HepG2 (cell line): Measurements from ENCODE around the gene PRSS48. TPM values are rescaled to one million over a fixed set of nuclear protein-coding genes. Genes with fewer than 3 reads are reported as not detected.

ENCODE experiments used
- ATAC-seq: fragments of 200-7000 bp; cut with Tn5 transposase; 3 replicates; pipeline ENCODE4 v1.9.1; 2020; ENCODE audit warnings: mild to moderate bottlenecking, moderate library complexity
- BruUV-seq: library from RNA; stranded (reverse); fragments of 400-500 nt; replicated peaks from 2 replicates; lab custom pipeline; 2021; lab: Mats Ljungman, UMichigan
- CTCF ChIA-PET: fragments of 300-600 bp; formaldehyde crosslinking; extraction: SDS; loops from one replicate; lab custom pipeline; 2021; ENCODE audit warnings: low total read pairs, inconsistent platforms, low intra/inter-chr PET ratio; lab: Yijun Ruan, JAX
- POLR2A ChIA-PET: fragments of 350-600 bp; sonication (Branson Sonifier 250); formaldehyde crosslinking; loops from one replicate; lab custom pipeline; 2020; ENCODE audit warnings: antibody characterized with exemption, inconsistent platforms; lab: Yijun Ruan, JAX
- DNase-seq: peaks from one replicate; pipeline ENCODE4 v3.0.0-alpha.2; 2015; ENCODE audit warnings: low spot score
- FAIRE-seq: peaks from 3 replicates; lab custom pipeline; 2011; peaks lifted over from hg19 to GRCh38; lab: Jason Lieb, UNC
- H2AFZ ChIP-seq: one replicate; pipeline ENCODE4 v1.6.1; 2011; ENCODE audit warnings: low read length, inconsistent platforms
- H3K27ac ChIP-seq: fragments of 300-600 bp; 3 replicates; pipeline ENCODE4 v1.8.0; 2011; ENCODE audit warnings: mixed run types, mild to moderate bottlenecking, mixed read lengths, low read length, inconsistent platforms; ENCODE audit not compliant: insufficient read depth; ENCODE audit errors: extremely low read length
- H3K27me3 ChIP-seq, 2 experiments: fragments of 200-600 bp in 1 of 2; 2 replicates in 1 of 2; 3 replicates in 1 of 2; pipeline versions ENCODE4 v1.6.0 to v1.8.0; 2011; ENCODE audit warnings: low read length in 2 of 2, mild to moderate bottlenecking in 2 of 2, moderate library complexity in 2 of 2, inconsistent platforms in 1 of 2; ENCODE audit not compliant: insufficient read depth in 2 of 2, control insufficient read depth in 1 of 2
- H3K36me3 ChIP-seq, 2 experiments: fragments of 200-600 bp in 1 of 2; replicated peaks in 1 of 2; 2 replicates in 1 of 2; 3 replicates in 1 of 2; pipeline versions ENCODE4 v1.5.1 to v1.8.0; 2011; ENCODE audit warnings: low read length in 2 of 2, inconsistent platforms in 1 of 2; ENCODE audit not compliant: insufficient read depth in 2 of 2, control insufficient read depth in 1 of 2
- H3K4me1 ChIP-seq: 2 replicates; pipeline ENCODE4 v1.5.1; 2012; ENCODE audit warnings: low read length, inconsistent platforms; ENCODE audit not compliant: insufficient read depth
- H3K4me2 ChIP-seq: 2 replicates; pipeline ENCODE4 v1.6.0; 2011; ENCODE audit warnings: low read depth, low read length, inconsistent platforms
- H3K4me3 ChIP-seq, 3 experiments: fragments of 200-600 bp in 1 of 3; sonication (generic), shearing (Covaris generic) in 1 of 3; replicated peaks in 1 of 3; 2 replicates each; pipeline ENCODE4 v1.5.1; 2011 to 2016; ENCODE audit warnings: low read length in 3 of 3, inconsistent platforms in 2 of 3, low read depth in 2 of 3, mild to moderate bottlenecking in 2 of 3, control low read depth in 1 of 3, mixed read lengths in 1 of 3; ENCODE audit not compliant: insufficient read depth in 1 of 3
- H3K79me2 ChIP-seq: one replicate; pipeline ENCODE4 v1.6.1; 2011; ENCODE audit warnings: low read length, inconsistent platforms; ENCODE audit not compliant: insufficient read depth
- H3K9ac ChIP-seq: 2 replicates; pipeline ENCODE4 v1.6.0; 2011; ENCODE audit warnings: mild to moderate bottlenecking, low read depth, low read length, inconsistent platforms; ENCODE audit not compliant: insufficient read depth
- H3K9me3 ChIP-seq: 2 replicates; pipeline ENCODE4 v1.5.1; 2012; ENCODE audit warnings: mild to moderate bottlenecking, low read length
- H4K20me1 ChIP-seq: 2 replicates; pipeline ENCODE4 v1.6.0; 2011; ENCODE audit warnings: inconsistent platforms, mild to moderate bottlenecking, low read length, moderate library complexity; ENCODE audit not compliant: insufficient read depth
- CSRNP1 ChIP-seq: sonication (generic); formaldehyde crosslinking; IDR thresholded peaks from 2 replicates; pipeline ENCODE4 v1.8.1; 2023; ENCODE audit warnings: mild to moderate bottlenecking, missing genetic modification reagents
- CSRNP2 ChIP-seq: sonication (generic); formaldehyde crosslinking; conservative IDR thresholded peaks from 2 replicates; pipeline ENCODE4 v1.8.0; 2022; ENCODE audit warnings: low read depth, missing genetic modification reagents
- DBP ChIP-seq: sonication (generic); formaldehyde crosslinking; IDR thresholded peaks from 2 replicates; pipeline ENCODE4 v1.4.0; 2020; ENCODE audit warnings: missing genetic modification reagents; ENCODE audit errors: not compliant biosample characterization
- MEF2D ChIP-seq: sonication (generic); formaldehyde crosslinking; IDR thresholded peaks from 2 replicates; pipeline ENCODE4 v1.5.1; 2020; ENCODE audit warnings: mild to moderate bottlenecking, missing genetic modification reagents
- RAD21 ChIP-seq: fragments of 450-650 bp; formaldehyde crosslinking; IDR thresholded peaks from 2 replicates; pipeline ENCODE4 v1.5.0; 2020; ENCODE audit warnings: mild to moderate bottlenecking
- ZBTB21 ChIP-seq: sonication (generic); formaldehyde crosslinking; IDR thresholded peaks from 2 replicates; pipeline ENCODE4 v1.4.0; 2020; ENCODE audit warnings: missing genetic modification reagents
- ZC3H13 ChIP-seq: sonication (generic); formaldehyde crosslinking; IDR thresholded peaks from 2 replicates; pipeline ENCODE4 v1.8.1; 2023; ENCODE audit warnings: mild to moderate bottlenecking, missing genetic modification reagents, moderate library complexity
- ZFP41 ChIP-seq: sonication (generic); formaldehyde crosslinking; IDR thresholded peaks from 2 replicates; pipeline ENCODE4 v1.4.0; 2020; ENCODE audit warnings: mild to moderate bottlenecking, missing genetic modification reagents, borderline replicate concordance
- ZMYM3 ChIP-seq: sonication (generic); formaldehyde crosslinking; IDR thresholded peaks from 2 replicates; pipeline ENCODE4 v1.5.1; 2020; ENCODE audit warnings: mild to moderate bottlenecking, missing genetic modification reagents
- ZNF564 ChIP-seq: sonication (generic); formaldehyde crosslinking; IDR thresholded peaks from 2 replicates; pipeline ENCODE4 v1.8.1; 2023; ENCODE audit warnings: mild to moderate bottlenecking, missing genetic modification reagents
- WGBS: methylation state at CpG from one replicate; pipeline ENCODE4 v1.1.6; 2017; ENCODE audit warnings: low lambda C conversion rate; 5-methylcytosine and 5-hydroxymethylcytosine counted together
- in situ Hi-C: cut with HindIII; loops from 2 replicates; pipeline ENCODE4 v1.10.0; 2017; ENCODE audit warnings: low pct_unique_long_range_greater_than_20kb; ENCODE audit not compliant: extremely low pct_ligation_motif_present
- intact Hi-C: fragments of 100-400 bp; cut with micrococcal nuclease; formaldehyde crosslinking; loops from one replicate; pipeline ENCODE4 v1.10.0; 2022; ENCODE audit not compliant: unreplicated experiment
- polyA plus RNA-seq, 8 experiments: library from polyadenylated mRNA; depleted of rRNA in 3 of 8; stranded (reverse) in 7 of 8; unstranded in 1 of 8; fragments of >200 nt; fragmentation: Illumina TruSeq in 4 of 8; extraction: Trizol in 4 of 8; gene quantifications; 2 replicates each; pipeline versions ENCODE4 v1.2.1 to v1.2.3, GENCODE V29; 2011 to 2016; ENCODE audit warnings: low read depth in 4 of 8, missing spikeins in 1 of 8, mixed read lengths in 1 of 8; ENCODE audit not compliant: insufficient read depth in 1 of 8
- total RNA-seq, 5 experiments: library from RNA; depleted of rRNA; stranded (reverse); fragments of >200 nt; fragmentation: Illumina TruSeq; extraction: Trizol; gene quantifications; 2 replicates each; pipeline ENCODE4 v1.2.3, GENCODE V29; 2016; ENCODE audit warnings: low read depth in 1 of 5
- TF ChIP-seq, protein P1 (sequence below): sonication (generic); formaldehyde crosslinking; IDR thresholded peaks from 2 replicates; pipeline ENCODE4 v1.4.0; 2020; ENCODE audit warnings: mild to moderate bottlenecking, low read depth, missing genetic modification reagents
- TF ChIP-seq, protein P2 (sequence below): sonication (generic); formaldehyde crosslinking; IDR thresholded peaks from 2 replicates; pipeline ENCODE4 v1.5.1; 2020; ENCODE audit warnings: mild to moderate bottlenecking, missing genetic modification reagents

Gene PRSS48
- total and polyA plus RNA-seq, 2 of the 13 experiments (the other 11 are each of a cell fraction or from before 2014, with no cell fraction given) = not detected

DNA sequence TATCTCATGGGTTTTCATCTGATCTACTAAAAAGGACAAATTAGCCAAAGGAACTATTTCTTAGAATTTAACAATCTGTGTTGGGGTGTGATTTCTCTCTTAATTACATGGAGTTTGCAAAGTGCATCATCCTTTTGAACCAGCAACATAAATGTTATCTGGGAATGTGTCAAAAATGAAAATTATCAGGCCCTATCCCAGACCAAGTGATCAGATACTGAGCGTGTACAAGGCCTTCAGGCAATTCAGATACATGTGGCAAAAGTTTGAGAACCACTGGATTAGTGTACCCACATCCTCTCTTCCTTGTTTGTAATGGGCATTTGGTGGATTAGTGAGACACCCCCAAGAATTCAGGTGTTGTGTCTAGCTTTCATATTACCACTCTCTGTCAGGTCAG, 44.6 kb downstream of the PRSS48 start:
- BruUV-seq = no TSS peak
- H3K4me2 ChIP-seq = peak overlapping the region; percentile 86
- WGBS = 80% methylated on average over 1 of the region's 1 CpG
- in situ Hi-C loops = no loop called here
- peaks cover 41% of the 10 kb centered on the region for H4K20me1 ChIP-seq
- H3K27me3 ChIP-seq = no peaks in the 10 kb centered on the region; a peak in 1 of 5 replicates
- no peak overlapping the region for H2AFZ ChIP-seq
- H3K9ac ChIP-seq = peak overlapping the region; percentile 99
- intact Hi-C loops = loop anchor here (5.0 kb wide), 1 partner anchor 44 kb away; the partner anchor contains the start of gene PRSS48
- H3K4me3 ChIP-seq = peak overlapping the region; percentile 80 to 84 (median 83); a peak in 5 of 6 replicates
- H3K9me3 ChIP-seq = no peaks in the 10 kb centered on the region
- no peak for DNase-seq
- POLR2A ChIA-PET = no interaction called here
- peaks cover 1 to 24% of the 10 kb centered on the region in 2 experiments for H3K36me3 ChIP-seq
- CTCF ChIA-PET = no interaction called here
- H3K4me1 ChIP-seq = peaks cover 67% of the 10 kb centered on the region
- peaks cover 77% of the 10 kb centered on the region for H3K79me2 ChIP-seq
- ATAC-seq = no peak
- FAIRE-seq = no peak
- H3K27ac ChIP-seq = peak overlapping the region; percentile 14
- TF ChIP-seq ZBTB21 (CRISPR knock-in tag) = no peak
- TF ChIP-seq CSRNP1 (CRISPR knock-in tag) = no peak
- no peak for TF ChIP-seq ZMYM3 (CRISPR knock-in tag)
- no peak for TF ChIP-seq ZFP41
- no peak for TF ChIP-seq ZC3H13
- TF ChIP-seq, protein P1, sequence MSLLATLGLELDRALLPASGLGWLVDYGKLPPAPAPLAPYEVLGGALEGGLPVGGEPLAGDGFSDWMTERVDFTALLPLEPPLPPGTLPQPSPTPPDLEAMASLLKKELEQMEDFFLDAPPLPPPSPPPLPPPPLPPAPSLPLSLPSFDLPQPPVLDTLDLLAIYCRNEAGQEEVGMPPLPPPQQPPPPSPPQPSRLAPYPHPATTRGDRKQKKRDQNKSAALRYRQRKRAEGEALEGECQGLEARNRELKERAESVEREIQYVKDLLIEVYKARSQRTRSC (CRISPR knock-in tag) = no peak
- TF ChIP-seq ZNF564 (CRISPR knock-in tag) = no peak
- TF ChIP-seq DBP (CRISPR knock-in tag) = no peak
- TF ChIP-seq, protein P2, sequence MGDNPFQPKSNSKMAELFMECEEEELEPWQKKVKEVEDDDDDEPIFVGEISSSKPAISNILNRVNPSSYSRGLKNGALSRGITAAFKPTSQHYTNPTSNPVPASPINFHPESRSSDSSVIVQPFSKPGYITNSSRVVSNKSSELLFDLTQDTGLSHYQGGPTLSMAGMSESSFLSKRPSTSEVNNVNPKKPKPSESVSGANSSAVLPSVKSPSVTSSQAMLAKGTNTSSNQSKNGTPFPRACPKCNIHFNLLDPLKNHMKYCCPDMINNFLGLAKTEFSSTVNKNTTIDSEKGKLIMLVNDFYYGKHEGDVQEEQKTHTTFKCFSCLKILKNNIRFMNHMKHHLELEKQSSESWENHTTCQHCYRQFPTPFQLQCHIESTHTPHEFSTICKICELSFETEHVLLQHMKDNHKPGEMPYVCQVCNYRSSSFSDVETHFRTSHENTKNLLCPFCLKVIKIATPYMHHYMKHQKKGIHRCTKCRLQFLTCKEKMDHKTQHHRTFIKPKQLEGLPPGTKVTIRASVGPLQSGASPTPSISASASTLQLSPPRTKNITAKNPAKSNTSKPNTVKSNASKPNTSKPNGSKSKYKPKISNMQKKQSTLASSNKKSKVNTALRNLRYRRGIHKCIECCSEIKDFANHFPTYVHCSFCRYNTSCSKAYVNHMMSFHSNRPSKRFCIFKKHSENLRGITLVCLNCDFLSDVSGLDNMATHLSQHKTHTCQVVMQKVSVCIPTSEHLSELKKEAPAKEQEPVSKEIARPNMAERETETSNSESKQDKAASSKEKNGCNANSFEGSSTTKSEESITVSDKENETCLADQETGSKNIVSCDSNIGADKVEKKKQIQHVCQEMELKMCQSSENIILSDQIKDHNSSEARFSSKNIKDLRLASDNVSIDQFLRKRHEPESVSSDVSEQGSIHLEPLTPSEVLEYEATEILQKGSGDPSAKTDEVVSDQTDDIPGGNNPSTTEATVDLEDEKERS (CRISPR knock-in tag) = no peak
- no peak for TF ChIP-seq MEF2D (CRISPR knock-in tag)
- TF ChIP-seq RAD21 = no peak
- TF ChIP-seq CSRNP2 (CRISPR knock-in tag) = no peak
